ENCODE measurements around the gene TRPM1.

The TRPM1 gene

GRCh38 chr15:31031471-31032067, 70.0 kb downstream of the TRPM1 start:
- DNase-seq: no peak
- in situ Hi-C loops (cut with MboI; ENCODE audit: low pct_unique_long_range_greater_than_20kb, low sequenced_read_pairs): no loop called here

GRCh38 chr15:31027910-31028578, 73.5 kb downstream of the TRPM1 start:
- in situ Hi-C loops (cut with MboI; ENCODE audit: low pct_unique_long_range_greater_than_20kb, low sequenced_read_pairs): no loop called here

GRCh38 chr15:31025996-31026395, 75.5 kb downstream of the TRPM1 start:
- DNase-seq: no peak
- in situ Hi-C loops (cut with MboI; ENCODE audit: low pct_unique_long_range_greater_than_20kb, low sequenced_read_pairs): no loop called here

More at GRCh38 chr15:31027910-31028578, 73.5 kb downstream of the TRPM1 start:
- DNase-seq: no peak

DNA sequence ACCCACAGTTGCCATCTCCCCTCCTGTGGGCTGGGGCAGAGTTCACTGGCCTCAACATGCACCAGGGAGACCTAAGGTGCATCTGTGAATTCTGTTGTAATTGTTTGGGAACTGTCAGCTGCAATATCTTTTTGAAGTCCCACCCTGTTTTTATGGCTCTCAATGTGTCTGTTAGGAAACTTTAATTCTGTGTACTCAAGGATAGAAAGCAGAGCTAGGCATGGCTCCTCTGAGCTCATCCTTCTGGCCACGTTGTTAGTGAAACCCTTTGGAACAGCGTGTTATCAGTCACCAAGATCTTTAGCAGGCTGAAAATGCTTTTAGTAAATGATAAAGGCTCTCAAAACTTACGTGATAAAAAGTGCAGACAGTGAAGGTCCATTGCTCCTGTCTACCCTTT, 76.5 kb downstream of the TRPM1 start:
- in situ Hi-C loops (cut with MboI; ENCODE audit: low pct_unique_long_range_greater_than_20kb, low sequenced_read_pairs): no loop called here
- DNase-seq: no peak

GRCh38 chr15:31024330-31024729, 77.2 kb downstream of the TRPM1 start:
- no peak for DNase-seq
- in situ Hi-C loops (cut with MboI; ENCODE audit: low pct_unique_long_range_greater_than_20kb, low sequenced_read_pairs): no loop called here

- no peak for DNase-seq
- in situ Hi-C loops (cut with MboI; ENCODE audit: low pct_unique_long_range_greater_than_20kb, low sequenced_read_pairs): no loop called here
Observed at GRCh38 chr15:31023841-31024240, 77.7 kb downstream of the TRPM1 start.

- no peak for DNase-seq
Observed at GRCh38 chr15:31021067-31021665, 80.4 kb downstream of the TRPM1 start.

DNA sequence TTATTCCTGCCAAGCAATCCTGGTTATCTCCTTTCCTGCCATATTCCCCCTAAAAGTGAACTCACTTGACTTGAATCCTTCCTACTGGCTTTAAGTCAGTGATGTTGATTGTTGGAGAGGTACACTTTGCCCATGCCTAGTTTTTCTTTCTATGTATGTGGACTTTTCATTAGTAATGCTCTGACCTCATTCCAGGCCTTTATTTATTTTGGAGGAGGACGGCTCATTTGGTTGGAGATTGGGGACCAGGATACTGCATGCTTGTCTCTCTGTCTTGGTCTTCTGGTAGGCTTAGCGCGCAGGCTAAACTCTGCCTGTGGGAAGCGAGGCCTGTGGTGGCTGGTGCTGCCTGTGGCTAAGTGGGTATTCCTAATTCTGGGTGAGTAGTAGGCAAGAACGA, 81.0 kb downstream of the TRPM1 start:
- no peak for DNase-seq
- in situ Hi-C loops (cut with MboI; ENCODE audit: low pct_unique_long_range_greater_than_20kb, low sequenced_read_pairs): no loop called here

More at GRCh38 chr15:31021067-31021665, 80.4 kb downstream of the TRPM1 start:
- in situ Hi-C loops (cut with MboI; ENCODE audit: low pct_unique_long_range_greater_than_20kb, low sequenced_read_pairs): no loop called here

DNA sequence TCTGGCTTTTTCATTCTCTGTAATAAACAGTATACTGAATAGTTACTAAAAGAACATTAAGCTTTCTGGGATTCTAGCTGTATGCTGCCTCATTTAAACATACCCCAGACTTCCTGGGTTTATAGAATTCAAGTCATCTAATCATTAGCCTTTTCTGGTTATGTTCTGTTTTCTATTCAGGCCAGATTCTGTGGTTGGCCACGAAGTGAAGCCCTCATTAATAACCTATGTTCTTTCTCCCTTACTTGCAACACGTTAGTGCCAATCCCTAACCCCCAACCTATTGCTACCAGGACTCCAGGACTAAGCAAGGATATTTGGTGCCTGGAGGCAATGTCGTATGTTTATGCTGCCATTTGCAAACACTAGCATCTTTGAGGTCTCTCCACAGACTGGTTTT, 81.5 kb downstream of the TRPM1 start:
- in situ Hi-C loops (cut with MboI; ENCODE audit: low pct_unique_long_range_greater_than_20kb, low sequenced_read_pairs): no loop called here
- no peak for DNase-seq

GRCh38 chr15:31017311-31017710, 84.2 kb downstream of the TRPM1 start:
- no peak for DNase-seq
- in situ Hi-C loops (cut with MboI; ENCODE audit: low pct_unique_long_range_greater_than_20kb, low sequenced_read_pairs): no loop called here

- in situ Hi-C loops (cut with MboI; ENCODE audit: low pct_unique_long_range_greater_than_20kb, low sequenced_read_pairs): no loop called here
- DNase-seq: no peak
Observed at GRCh38 chr15:31016446-31016915, 85.0 kb downstream of the TRPM1 start.

GRCh38 chr15:31014608-31014925, 87.0 kb downstream of the TRPM1 start:
- DNase-seq: no peak
- in situ Hi-C loops (cut with MboI; ENCODE audit: low pct_unique_long_range_greater_than_20kb, low sequenced_read_pairs): no loop called here

GRCh38 chr15:31013863-31014607, 87.5 kb downstream of the TRPM1 start:
- DNase-seq: no peak
- in situ Hi-C loops (cut with MboI; ENCODE audit: low pct_unique_long_range_greater_than_20kb, low sequenced_read_pairs): no loop called here

DNA sequence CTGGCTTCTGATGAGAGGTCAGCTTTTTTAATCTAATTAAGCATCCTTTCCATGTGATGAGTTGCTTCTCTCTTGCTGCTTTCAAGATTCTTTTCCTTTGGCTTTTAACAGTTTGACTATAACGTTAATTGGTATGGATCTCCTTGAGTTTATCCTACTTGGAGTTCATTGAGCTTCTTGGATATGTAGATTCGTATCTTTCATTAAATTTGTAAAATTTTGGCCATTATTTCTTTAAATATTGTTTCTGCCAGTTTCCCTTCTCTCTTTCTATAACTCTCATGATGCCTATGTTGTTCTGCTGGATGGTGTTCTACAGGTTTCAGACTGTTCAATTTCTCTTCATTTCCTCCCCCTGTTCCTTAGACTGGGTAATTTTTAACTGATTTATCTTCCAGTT, 89.1 kb downstream of the TRPM1 start:
- in situ Hi-C loops (cut with MboI; ENCODE audit: low pct_unique_long_range_greater_than_20kb, low sequenced_read_pairs): no loop called here
- DNase-seq: no peak

DNA sequence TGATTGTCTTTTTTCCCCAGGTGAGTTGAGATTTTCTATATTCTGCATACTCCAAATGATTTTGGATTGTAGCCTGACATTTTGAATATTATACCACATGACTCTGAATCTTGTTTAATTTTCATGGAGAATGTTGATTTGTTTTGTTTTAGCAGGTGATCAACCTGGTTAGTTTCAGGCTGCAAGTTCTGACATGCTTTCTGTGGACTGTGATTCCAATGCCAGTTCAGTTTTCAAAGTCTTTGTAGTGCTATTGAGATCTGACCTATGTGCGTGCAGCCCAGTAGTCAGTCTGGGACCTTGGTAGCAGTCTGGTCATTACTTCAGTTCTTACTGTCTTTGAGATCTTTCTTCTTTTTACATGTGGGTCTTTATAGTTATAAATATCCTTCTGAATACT, 91.5 kb downstream of the TRPM1 start:
- in situ Hi-C loops (cut with MboI; ENCODE audit: low pct_unique_long_range_greater_than_20kb, low sequenced_read_pairs): no loop called here
- DNase-seq: no peak

DNA sequence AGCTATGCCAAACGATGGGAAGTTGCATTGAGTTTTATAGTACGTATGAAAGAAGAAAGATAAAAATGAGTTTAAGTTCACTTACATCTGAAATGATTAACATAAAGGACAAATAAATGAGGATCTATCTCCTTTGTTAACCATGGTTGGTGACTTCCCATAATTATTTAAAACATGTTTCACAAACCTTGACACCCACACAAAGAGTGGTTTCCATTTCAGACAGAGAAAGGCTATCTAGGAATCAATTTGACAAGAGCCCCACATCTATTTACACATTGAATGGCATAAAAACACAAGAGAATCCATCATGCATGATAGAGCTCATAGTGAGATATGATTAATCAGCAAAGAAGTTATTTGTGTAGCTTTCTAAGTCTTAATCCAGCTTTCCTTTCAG, 95.9 kb downstream of the TRPM1 start:
- in situ Hi-C loops (cut with MboI; ENCODE audit: low pct_unique_long_range_greater_than_20kb, low sequenced_read_pairs): no loop called here
- no peak for DNase-seq

DNA sequence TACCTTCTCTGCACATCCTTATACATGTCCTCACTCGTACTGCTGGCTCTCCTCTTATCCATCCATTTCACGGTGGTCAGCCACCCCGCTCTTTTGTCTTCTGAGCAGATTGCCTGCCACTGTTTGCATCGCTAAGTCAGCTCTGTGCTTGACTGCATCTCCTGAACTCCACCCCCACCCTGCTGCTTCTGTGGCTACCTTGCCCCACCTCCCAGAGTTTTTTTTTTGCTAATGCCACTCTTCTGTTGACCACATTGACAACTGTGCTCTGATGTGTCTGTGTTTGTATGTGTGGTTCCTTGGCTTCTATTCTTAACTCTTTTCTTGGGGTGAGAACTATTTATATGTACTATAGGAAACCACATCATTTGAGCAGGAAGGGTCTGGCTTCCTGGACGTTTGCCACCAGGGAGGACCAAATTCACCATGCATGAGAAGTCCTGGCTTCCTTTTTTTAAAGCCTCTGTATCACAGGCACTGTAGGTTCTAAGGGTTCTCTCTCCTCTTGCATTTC, 97.2 kb downstream of the TRPM1 start:
- in situ Hi-C loops (cut with MboI; ENCODE audit: low pct_unique_long_range_greater_than_20kb, low sequenced_read_pairs): no loop called here
- DNase-seq: peak; percentile 100

- DNase-seq: no peak
- in situ Hi-C loops (cut with MboI; ENCODE audit: low pct_unique_long_range_greater_than_20kb, low sequenced_read_pairs): no loop called here
Observed at GRCh38 chr15:31001702-31002101, 99.8 kb downstream of the TRPM1 start.

DNA sequence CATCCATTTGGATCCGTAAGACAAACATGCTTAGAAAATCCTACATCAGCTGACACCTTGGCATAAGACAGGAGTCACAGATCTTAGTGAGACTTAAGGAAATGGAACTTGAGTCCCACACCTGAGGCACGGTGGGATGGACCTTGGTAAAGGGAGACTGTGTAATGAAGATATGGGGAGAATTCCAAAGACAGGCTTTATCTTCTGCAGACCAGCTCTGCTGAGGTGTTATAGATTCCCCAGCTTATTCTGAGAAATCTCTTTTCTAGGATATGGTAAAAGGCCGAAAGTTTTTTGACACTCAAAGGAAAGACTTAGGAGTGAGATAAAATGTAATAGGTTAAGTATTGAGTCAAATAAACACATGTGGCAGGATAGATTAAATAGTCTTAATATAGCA, 101.8 kb downstream of the TRPM1 start:
- in situ Hi-C loops (cut with MboI; ENCODE audit: low pct_unique_long_range_greater_than_20kb, low sequenced_read_pairs): no loop called here
- DNase-seq: no peak

GRCh38 chr15:30997270-30997669, 104.3 kb downstream of the TRPM1 start:
- in situ Hi-C loops (cut with MboI; ENCODE audit: low pct_unique_long_range_greater_than_20kb, low sequenced_read_pairs): no loop called here
- DNase-seq: no peak
